Measurements from ENCODE around the gene PLEKHH3. TPM values are rescaled to one million over a fixed set of nuclear protein-coding genes. Genes with fewer than 3 reads are reported as not detected.

Gene PLEKHH3
- total and polyA plus RNA-seq, 2 of the 4 experiments (the other 2 are of a cell fraction) = 2.9 to 10.5 TPM

DNA sequence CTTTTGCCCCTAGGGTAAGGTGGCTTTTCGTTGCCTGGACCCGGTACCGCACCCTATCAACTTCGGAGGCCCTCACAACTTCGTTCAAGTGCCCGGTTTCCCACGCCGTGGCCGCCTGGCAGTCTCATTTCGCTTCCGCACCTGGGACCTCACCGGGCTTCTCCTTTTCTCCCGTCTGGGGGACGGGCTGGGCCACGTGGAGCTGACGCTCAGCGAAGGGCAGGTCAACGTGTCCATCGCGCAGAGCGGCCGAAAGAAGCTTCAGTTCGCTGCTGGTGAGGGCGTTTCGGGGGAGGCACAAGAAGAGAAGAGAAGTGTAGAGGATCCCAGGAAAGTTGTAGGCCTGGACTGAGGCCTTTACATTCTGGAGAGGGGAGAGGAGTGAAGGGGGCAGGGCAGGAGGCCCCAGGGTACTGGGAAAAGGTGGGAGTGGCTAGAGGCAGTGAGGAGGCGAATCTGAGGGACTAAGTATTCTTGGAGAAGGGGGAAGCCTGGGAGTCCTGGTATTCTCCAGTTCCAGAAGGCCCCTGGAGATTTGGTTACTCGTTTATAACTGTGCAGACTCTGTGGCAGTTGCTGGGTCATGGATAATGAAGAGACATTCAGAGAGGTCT lies 11.0 kb upstream of the PLEKHH3 start:
- Histone ChIP-seq H2AK9ac (replicated peaks; ENCODE audit: low read depth, low read length, poor library complexity) (no peak overlapping the region), H2BK5ac (ENCODE audit: low read depth, low read length, poor library complexity, severe bottlenecking) (no peak overlapping the region), H3K56ac (ENCODE audit: extremely low read depth, insufficient read depth, low read length) (no peak overlapping the region), H3K79me1 (ENCODE audit: low read depth in 1 of 2, low read length in 2 of 2) (peaks cover 4 to 21% of the 10 kb centered on the region in 2 experiments), H3K9me3 (ENCODE audit: control insufficient read depth, insufficient read depth, low read length) (no peaks in the 10 kb centered on the region), H3K4me3 (ENCODE audit: insufficient read depth, low read depth, low read length) (no peak overlapping the region), H2BK20ac (ENCODE audit: low read depth, low read length) (no peak overlapping the region), H2BK15ac (ENCODE audit: low read depth, low read length) (no peak overlapping the region), H3K27me3 (ENCODE audit: control insufficient read depth, insufficient read depth, low read length) (no peaks in the 10 kb centered on the region), H3K9me1 (ENCODE audit: insufficient read depth, low read length) (peaks cover 13% of the 10 kb centered on the region), H3K4ac (ENCODE audit: low read depth, low read length) (no peak overlapping the region), H3K18ac (ENCODE audit: low read depth, low read length) (no peak overlapping the region), H4K91ac (ENCODE audit: insufficient read depth, low read depth, low read length) (no peak overlapping the region), H3K36me3 (ENCODE audit: control insufficient read depth, insufficient read depth, low read length) (peaks cover 69% of the 10 kb centered on the region), H3K9ac (ENCODE audit: low read depth, low read length) (no peak overlapping the region), H3K4me1 (ENCODE audit: control insufficient read depth, insufficient read depth, low read length) (peaks cover 4% of the 10 kb centered on the region; the same call in 1 of the 2 replicates), H3K14ac (replicated peaks; ENCODE audit: low read depth, low read length) (no peak overlapping the region), H4K20me1 (ENCODE audit: insufficient read depth, low read length) (0 out of 2 replicates have a peak, but pooled peaks cover 8% of the 10 kb centered on the region), H3K4me2 (ENCODE audit: low read depth, low read length) (no peak overlapping the region), H2AFZ (replicated peaks; ENCODE audit: low read length, poor library complexity) (no peak overlapping the region), H2BK120ac (ENCODE audit: low read depth, low read length) (no peak overlapping the region), H3K23ac (ENCODE audit: low read depth, low read length) (no peak overlapping the region), H2AK5ac (ENCODE audit: low read depth, low read length) (no peak overlapping the region), H4K8ac (ENCODE audit: low read depth in 2 of 2, low read length in 2 of 2) (no peak overlapping the region), H3K27ac (ENCODE audit: insufficient read depth, low read length) (no peak overlapping the region), H4K5ac (ENCODE audit: low read depth, low read length) (no peak overlapping the region)
- ATAC-seq (ENCODE audit: low read depth) = no peak
- BruUV-seq (replicated peaks) = no TSS peak
- POLR2A ChIA-PET (ENCODE audit: unreplicated experiment) = interaction anchor here (0.7 kb wide), 1 partner anchor 9 kb away, joined by 3 read pairs; no protein-coding TSS in a partner anchor
- no peak for DNase-seq
- TF ChIP-seq POLR2A (IDR thresholded peaks at IDR 0.05; ENCODE audit: low read depth, low read length) = no peak
- TF ChIP-seq FOS (IDR thresholded peaks at IDR 0.05; ENCODE audit: low read depth, low read length) = no peak
- no peak for TF ChIP-seq MAZ (IDR thresholded peaks at IDR 0.05; ENCODE audit: borderline replicate concordance, low read depth, low read length)
- TF ChIP-seq BHLHE40 (IDR thresholded peaks at IDR 0.05; ENCODE audit: low read depth, low read length) = no peak
- TF ChIP-seq SMC3 (IDR thresholded peaks at IDR 0.05; ENCODE audit: low read depth, low read length) = no peak
- TF ChIP-seq, protein P1, sequence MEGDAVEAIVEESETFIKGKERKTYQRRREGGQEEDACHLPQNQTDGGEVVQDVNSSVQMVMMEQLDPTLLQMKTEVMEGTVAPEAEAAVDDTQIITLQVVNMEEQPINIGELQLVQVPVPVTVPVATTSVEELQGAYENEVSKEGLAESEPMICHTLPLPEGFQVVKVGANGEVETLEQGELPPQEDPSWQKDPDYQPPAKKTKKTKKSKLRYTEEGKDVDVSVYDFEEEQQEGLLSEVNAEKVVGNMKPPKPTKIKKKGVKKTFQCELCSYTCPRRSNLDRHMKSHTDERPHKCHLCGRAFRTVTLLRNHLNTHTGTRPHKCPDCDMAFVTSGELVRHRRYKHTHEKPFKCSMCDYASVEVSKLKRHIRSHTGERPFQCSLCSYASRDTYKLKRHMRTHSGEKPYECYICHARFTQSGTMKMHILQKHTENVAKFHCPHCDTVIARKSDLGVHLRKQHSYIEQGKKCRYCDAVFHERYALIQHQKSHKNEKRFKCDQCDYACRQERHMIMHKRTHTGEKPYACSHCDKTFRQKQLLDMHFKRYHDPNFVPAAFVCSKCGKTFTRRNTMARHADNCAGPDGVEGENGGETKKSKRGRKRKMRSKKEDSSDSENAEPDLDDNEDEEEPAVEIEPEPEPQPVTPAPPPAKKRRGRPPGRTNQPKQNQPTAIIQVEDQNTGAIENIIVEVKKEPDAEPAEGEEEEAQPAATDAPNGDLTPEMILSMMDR (conservative IDR thresholded peaks at IDR 0.05; ENCODE audit: low read depth, low read length) = no peak
- no peak for TF ChIP-seq RCOR1 (IDR thresholded peaks at IDR 0.05; ENCODE audit: insufficient replicate concordance, low read length)
- TF ChIP-seq MAFK (IDR thresholded peaks at IDR 0.05; ENCODE audit: low read depth, low read length) = no peak
- TF ChIP-seq RFX5 (IDR thresholded peaks at IDR 0.05; ENCODE audit: low read depth, low read length) = no peak
- TF ChIP-seq, protein P2, sequence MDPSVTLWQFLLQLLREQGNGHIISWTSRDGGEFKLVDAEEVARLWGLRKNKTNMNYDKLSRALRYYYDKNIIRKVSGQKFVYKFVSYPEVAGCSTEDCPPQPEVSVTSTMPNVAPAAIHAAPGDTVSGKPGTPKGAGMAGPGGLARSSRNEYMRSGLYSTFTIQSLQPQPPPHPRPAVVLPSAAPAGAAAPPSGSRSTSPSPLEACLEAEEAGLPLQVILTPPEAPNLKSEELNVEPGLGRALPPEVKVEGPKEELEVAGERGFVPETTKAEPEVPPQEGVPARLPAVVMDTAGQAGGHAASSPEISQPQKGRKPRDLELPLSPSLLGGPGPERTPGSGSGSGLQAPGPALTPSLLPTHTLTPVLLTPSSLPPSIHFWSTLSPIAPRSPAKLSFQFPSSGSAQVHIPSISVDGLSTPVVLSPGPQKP (IDR thresholded peaks at IDR 0.05; ENCODE audit: borderline replicate concordance, low read depth, low read length) = no peak
- no peak for TF ChIP-seq RAD21 (IDR thresholded peaks at IDR 0.05; ENCODE audit: low read length)
- TF ChIP-seq CEBPB (IDR thresholded peaks at IDR 0.05; ENCODE audit: low read depth, low read length) = no peak
- TF ChIP-seq, protein P3, sequence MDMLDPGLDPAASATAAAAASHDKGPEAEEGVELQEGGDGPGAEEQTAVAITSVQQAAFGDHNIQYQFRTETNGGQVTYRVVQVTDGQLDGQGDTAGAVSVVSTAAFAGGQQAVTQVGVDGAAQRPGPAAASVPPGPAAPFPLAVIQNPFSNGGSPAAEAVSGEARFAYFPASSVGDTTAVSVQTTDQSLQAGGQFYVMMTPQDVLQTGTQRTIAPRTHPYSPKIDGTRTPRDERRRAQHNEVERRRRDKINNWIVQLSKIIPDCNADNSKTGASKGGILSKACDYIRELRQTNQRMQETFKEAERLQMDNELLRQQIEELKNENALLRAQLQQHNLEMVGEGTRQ (IDR thresholded peaks at IDR 0.05; ENCODE audit: low read depth, low read length) = no peak
- TF ChIP-seq MXI1 (IDR thresholded peaks at IDR 0.05; ENCODE audit: borderline replicate concordance, low read depth, low read length) = no peak
- no peak for TF ChIP-seq CHD1 (IDR thresholded peaks at IDR 0.05; ENCODE audit: low read depth, low read length)
- TF ChIP-seq NFE2L2 (IDR thresholded peaks at IDR 0.05; ENCODE audit: low read depth, low read length) = no peak
- dilution Hi-C loops (cut with HindIII; ENCODE audit: low sequenced_read_pairs, unreplicated experiment) = no loop called here
- WGBS, 2 experiments (ENCODE audit: extremely low coverage in 2 of 2, insufficient read length in 1 of 2) = 74% methylated on average over 14 of the region's 27 CpGs; no CpG with 5 or more reads in 1 of the 2 experiments
- CTCF ChIA-PET = no interaction called here
- intact Hi-C loops (cut with micrococcal nuclease) = no loop called here
- in situ Hi-C loops (cut with MboI; ENCODE audit: low sequenced_read_pairs) = loop anchor here (25.0 kb wide), 1 partner anchor 624 kb away; no protein-coding TSS in a partner anchor
